CD4-positive, alpha-beta T cell treated with Interleukin-12 subunit alpha and Interleukin-12 subunit beta, for 1 hour (primary cell): ENCODE data around the gene STAG2.
A peak's percentile ranks its signal among the peaks of the same experiment; 100 is the strongest.
"Not testable (repeated sequence)": the region's sequence is repeated elsewhere in the genome, so short reads cannot be mapped to it uniquely, and the experiment has no call there.

Source experiments
- DNase-seq: peaks from one replicate; pipeline ENCODE4 v3.0.0-alpha.2; 2020

The STAG2 gene

GRCh38 chrX:124045109-124045508, 83.6 kb downstream of the STAG2 start:
- DNase-seq: no peak

DNA sequence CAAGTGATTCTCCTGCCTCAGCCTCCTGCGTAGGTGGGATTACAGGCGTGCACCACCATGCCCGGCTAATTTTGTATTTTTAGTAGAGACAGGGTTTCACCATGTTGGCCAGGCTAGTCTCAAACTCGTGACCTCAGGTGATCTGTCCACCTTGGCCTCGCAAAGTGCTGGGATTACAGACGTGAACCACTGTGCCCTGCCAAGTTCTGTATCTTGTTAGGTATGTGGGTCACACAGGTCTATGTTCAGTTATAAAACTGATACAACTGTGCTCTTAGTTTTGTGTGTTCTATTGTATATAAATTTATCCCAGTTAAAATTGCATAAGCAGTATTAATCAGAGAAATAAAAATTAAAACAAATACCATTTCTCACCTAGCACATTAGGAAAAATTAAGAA, 122.9 kb downstream of the STAG2 start:
- not testable (repeated sequence) for DNase-seq

- no peak for DNase-seq
Measured at GRCh38 chrX:124085063-124085462, 123.6 kb downstream of the STAG2 start.

GRCh38 chrX:124086411-124086810, 124.9 kb downstream of the STAG2 start:
- DNase-seq: peak; percentile 55

GRCh38 chrX:124087000-124087746, 125.7 kb downstream of the STAG2 start:
- no peak for DNase-seq

- no peak for DNase-seq
Measured at GRCh38 chrX:124093222-124093621, 131.7 kb downstream of the STAG2 start.

GRCh38 chrX:124097116-124097515, 135.6 kb downstream of the STAG2 start:
- DNase-seq: no peak

DNA sequence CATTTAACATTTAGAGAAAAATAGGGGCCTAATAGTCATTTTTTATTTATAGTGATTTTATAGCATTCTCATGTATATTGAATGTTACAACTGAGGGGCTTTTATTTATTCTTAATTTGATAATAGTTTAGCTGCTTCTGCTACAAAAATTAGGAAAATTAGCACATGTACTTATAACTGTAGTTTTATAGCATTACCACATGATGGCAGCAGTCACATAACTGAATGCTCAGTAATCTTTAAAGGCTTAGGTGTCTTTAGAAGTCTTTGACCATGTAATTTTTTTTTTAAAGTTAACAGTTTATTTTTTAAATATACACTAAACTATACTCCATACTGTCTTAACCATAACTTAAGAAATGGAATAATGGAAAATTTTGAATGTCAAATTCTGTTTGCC, 136.6 kb downstream of the STAG2 start:
- DNase-seq: peak; percentile 39

DNA sequence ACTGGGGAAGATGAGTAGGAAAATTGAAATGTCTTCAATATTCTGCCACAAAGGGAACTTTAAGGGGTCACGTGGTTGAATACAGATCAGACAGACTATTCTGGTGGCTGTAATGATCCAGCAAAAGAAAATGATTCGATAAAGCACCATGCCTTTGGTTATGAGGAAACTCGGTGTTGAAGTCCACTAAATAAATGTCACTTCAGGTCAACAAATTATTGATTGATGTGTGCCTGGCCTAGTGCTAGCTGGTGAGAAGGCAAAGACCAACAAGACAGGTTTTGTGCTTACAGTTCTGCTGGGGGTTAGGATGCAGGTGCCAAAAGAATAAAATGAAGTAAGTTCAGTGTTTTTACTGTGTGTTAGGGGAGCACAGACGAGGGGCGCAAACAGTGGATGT, 142.5 kb downstream of the STAG2 start:
- DNase-seq: no peak

DNA sequence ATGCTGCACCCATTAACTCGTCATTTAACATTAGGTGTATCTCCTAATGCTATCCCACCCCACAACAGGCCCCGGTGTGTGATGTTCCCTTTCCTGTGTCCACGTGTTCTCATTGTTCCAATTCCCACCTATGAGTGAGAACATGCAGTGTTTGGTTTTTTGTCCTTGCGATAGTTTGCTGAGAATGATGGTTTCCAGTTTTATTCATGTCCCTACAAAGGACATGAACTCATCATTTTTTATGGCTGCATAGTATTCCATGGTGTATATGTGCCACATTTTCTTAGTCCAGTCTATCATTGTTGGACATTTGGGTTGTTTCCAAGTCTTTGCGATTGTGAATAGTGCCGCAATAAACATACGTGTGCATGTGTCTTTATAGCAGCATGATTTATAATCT, 143.0 kb downstream of the STAG2 start:
- not testable (repeated sequence) for DNase-seq

GRCh38 chrX:124113621-124114600, 152.4 kb downstream of the STAG2 start:
- DNase-seq: no peak

- no peak for DNase-seq
Measured at GRCh38 chrX:124117325-124117724, 155.8 kb downstream of the STAG2 start.

- no peak for DNase-seq
Measured at GRCh38 chrX:124125471-124125870, 164.0 kb downstream of the STAG2 start.

- DNase-seq: no peak
Measured at GRCh38 chrX:124127496-124127895, 166.0 kb downstream of the STAG2 start.

- DNase-seq: not testable (repeated sequence)
Measured at GRCh38 chrX:124132437-124132836, 170.9 kb downstream of the STAG2 start.

- no peak for DNase-seq
Measured at GRCh38 chrX:124145749-124146148, 184.2 kb downstream of the STAG2 start.

DNA sequence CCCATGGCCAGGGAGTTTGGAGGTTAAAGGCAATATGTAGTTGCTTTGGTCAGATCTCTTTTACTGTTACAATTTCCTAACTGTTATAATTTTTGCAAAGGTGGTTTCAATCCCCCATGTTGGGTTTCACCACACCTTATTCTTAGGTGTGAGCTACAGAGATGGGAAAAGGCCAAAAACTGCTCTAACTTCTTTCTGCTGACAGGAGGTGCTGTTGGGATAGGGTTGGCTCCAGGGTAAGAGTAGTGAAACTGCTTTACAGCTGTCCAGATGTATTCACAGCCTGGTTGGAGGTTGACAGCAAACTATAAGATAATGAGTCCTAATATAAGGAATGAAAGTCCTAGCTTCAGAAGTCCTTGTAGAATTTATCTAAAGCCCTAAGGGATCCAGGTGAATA, 189.7 kb downstream of the STAG2 start:
- no peak for DNase-seq
